ENCODE data around the gene ZMYM2. TPM values are rescaled to one million over a fixed set of nuclear protein-coding genes. Genes with fewer than 3 reads are reported as not detected.

ZMYM2 gene
- total RNA-seq, 1 donor from 2014 or later = 303 TPM

GRCh38 chr13:20132052-20132634, 173.6 kb downstream of the ZMYM2 start:
- TF ChIP-seq EZH2 (IDR thresholded peaks at IDR 0.05) (no peak), EZH2phosphoT487 (IDR thresholded peaks at IDR 0.05) (no peak)
- TF ChIP-seq, protein P1, sequence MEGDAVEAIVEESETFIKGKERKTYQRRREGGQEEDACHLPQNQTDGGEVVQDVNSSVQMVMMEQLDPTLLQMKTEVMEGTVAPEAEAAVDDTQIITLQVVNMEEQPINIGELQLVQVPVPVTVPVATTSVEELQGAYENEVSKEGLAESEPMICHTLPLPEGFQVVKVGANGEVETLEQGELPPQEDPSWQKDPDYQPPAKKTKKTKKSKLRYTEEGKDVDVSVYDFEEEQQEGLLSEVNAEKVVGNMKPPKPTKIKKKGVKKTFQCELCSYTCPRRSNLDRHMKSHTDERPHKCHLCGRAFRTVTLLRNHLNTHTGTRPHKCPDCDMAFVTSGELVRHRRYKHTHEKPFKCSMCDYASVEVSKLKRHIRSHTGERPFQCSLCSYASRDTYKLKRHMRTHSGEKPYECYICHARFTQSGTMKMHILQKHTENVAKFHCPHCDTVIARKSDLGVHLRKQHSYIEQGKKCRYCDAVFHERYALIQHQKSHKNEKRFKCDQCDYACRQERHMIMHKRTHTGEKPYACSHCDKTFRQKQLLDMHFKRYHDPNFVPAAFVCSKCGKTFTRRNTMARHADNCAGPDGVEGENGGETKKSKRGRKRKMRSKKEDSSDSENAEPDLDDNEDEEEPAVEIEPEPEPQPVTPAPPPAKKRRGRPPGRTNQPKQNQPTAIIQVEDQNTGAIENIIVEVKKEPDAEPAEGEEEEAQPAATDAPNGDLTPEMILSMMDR (IDR thresholded peaks at IDR 0.05) = no peak

DNA sequence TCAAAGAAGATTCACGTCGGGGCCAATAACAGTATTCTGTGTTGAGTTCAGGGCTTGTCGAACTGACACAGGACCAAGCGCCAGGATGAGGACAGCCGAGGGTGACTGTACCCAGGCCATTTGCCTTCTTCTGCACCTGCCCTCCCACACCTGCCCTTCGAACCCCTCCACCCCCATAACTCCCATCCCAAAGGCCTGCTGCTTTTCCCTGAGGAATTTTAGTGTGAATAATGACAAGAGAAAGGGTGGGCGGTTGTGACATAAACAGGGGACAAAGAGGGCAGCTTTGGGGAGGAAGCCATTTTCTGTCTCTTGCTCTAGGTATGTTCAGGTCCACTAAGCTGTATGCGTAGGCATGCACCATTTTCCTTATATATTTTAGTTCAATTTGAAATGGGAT, 176.2 kb downstream of the ZMYM2 start:
- H4K20me1 ChIP-seq (ENCODE audit: low read depth) = no peaks in the 10 kb centered on the region
- Mint-ChIP-seq H3K27me3 (ENCODE audit: insufficient read depth, low read depth) (peaks cover 7% of the 10 kb centered on the region), H3K36me3 (no peaks in the 10 kb centered on the region), H3K4me1 (no peaks in the 10 kb centered on the region), H3K9me3 (no peaks in the 10 kb centered on the region), H3K4me3 (no peak overlapping the region), H3K27ac (no peak overlapping the region)
- H2AFZ ChIP-seq (replicated peaks) = no peak overlapping the region
- no peak overlapping the region for H3K4me2 ChIP-seq
- no peaks in the 10 kb centered on the region for H3F3A ChIP-seq (ENCODE audit: low read depth)
- H3K9me3 ChIP-seq (ENCODE audit: low read depth) = no peaks in the 10 kb centered on the region
- no peaks in the 10 kb centered on the region for H3K4me1 ChIP-seq
- H3K27ac ChIP-seq = no peak overlapping the region
- DNase-seq (ENCODE audit: low spot score) = no peak
- H3K4me3 ChIP-seq = no peak overlapping the region
- H3K9ac ChIP-seq = no peak overlapping the region
- peaks cover 68% of the 10 kb centered on the region for H3K27me3 ChIP-seq
- H3K79me2 ChIP-seq (ENCODE audit: low read depth) = no peaks in the 10 kb centered on the region
- TF ChIP-seq EZH2phosphoT487 (IDR thresholded peaks at IDR 0.05) = no peak
- TF ChIP-seq EZH2 (IDR thresholded peaks at IDR 0.05) = no peak
- TF ChIP-seq, protein P1 (IDR thresholded peaks at IDR 0.05) = no peak
- H3K36me3 ChIP-seq = no peaks in the 10 kb centered on the region

More at GRCh38 chr13:20132052-20132634, 173.6 kb downstream of the ZMYM2 start:
- no peak overlapping the region for H3K4me2 ChIP-seq
- Mint-ChIP-seq H3K27ac (no peak overlapping the region), H3K36me3 (no peaks in the 10 kb centered on the region), H3K4me1 (no peaks in the 10 kb centered on the region), H3K9me3 (no peaks in the 10 kb centered on the region), H3K4me3 (no peak overlapping the region), H3K27me3 (ENCODE audit: insufficient read depth, low read depth) (peaks cover 10% of the 10 kb centered on the region)
- no peaks in the 10 kb centered on the region for H3K36me3 ChIP-seq
- DNase-seq (ENCODE audit: low spot score) = no peak
- no peak overlapping the region for H3K9ac ChIP-seq
- H3K27me3 ChIP-seq = peaks cover 74% of the 10 kb centered on the region
- no peak overlapping the region for H3K27ac ChIP-seq
- peaks cover 4% of the 10 kb centered on the region for H3F3A ChIP-seq (ENCODE audit: low read depth)
- no peaks in the 10 kb centered on the region for H4K20me1 ChIP-seq (ENCODE audit: low read depth)
- no peak overlapping the region for H2AFZ ChIP-seq (replicated peaks)
- H3K4me3 ChIP-seq = no peak overlapping the region
- H3K4me1 ChIP-seq = peaks cover 7% of the 10 kb centered on the region
- H3K79me2 ChIP-seq (ENCODE audit: low read depth) = no peaks in the 10 kb centered on the region
- H3K9me3 ChIP-seq (ENCODE audit: low read depth) = no peaks in the 10 kb centered on the region

- Mint-ChIP-seq H3K9me3 (no peaks in the 10 kb centered on the region), H3K36me3 (no peaks in the 10 kb centered on the region), H3K4me3 (no peak overlapping the region), H3K27ac (no peak overlapping the region), H3K4me1 (no peaks in the 10 kb centered on the region), H3K27me3 (ENCODE audit: insufficient read depth, low read depth) (peaks cover 7% of the 10 kb centered on the region)
- DNase-seq (ENCODE audit: low spot score) = peak; percentile 79
- H3K79me2 ChIP-seq (ENCODE audit: low read depth) = no peaks in the 10 kb centered on the region
- peak overlapping the region; percentile 69 for H3K4me2 ChIP-seq
- H2AFZ ChIP-seq (replicated peaks) = peak overlapping the region; percentile 0
- H3K36me3 ChIP-seq = no peaks in the 10 kb centered on the region
- no peaks in the 10 kb centered on the region for H3F3A ChIP-seq (ENCODE audit: low read depth)
- no peak overlapping the region for H3K9ac ChIP-seq
- H3K27me3 ChIP-seq = peaks cover 44% of the 10 kb centered on the region
- no peaks in the 10 kb centered on the region for H3K9me3 ChIP-seq (ENCODE audit: low read depth)
- H3K4me1 ChIP-seq = no peaks in the 10 kb centered on the region
- no peak overlapping the region for H3K27ac ChIP-seq
- TF ChIP-seq EZH2phosphoT487 (IDR thresholded peaks at IDR 0.05) (no peak), EZH2 (IDR thresholded peaks at IDR 0.05) (no peak)
- TF ChIP-seq, protein P1 (IDR thresholded peaks at IDR 0.05) = peak; percentile 59
- H3K4me3 ChIP-seq = peak overlapping the region; percentile 38
- H4K20me1 ChIP-seq (ENCODE audit: low read depth) = no peaks in the 10 kb centered on the region
These were observed 178.5 kb downstream of the ZMYM2 start for GRCh38 chr13:20136781-20137703.
